HepG2 (cell line): Measurements from ENCODE around the gene FAM111A. TPM values are rescaled to one million over a fixed set of nuclear protein-coding genes. Genes with fewer than 3 reads are reported as not detected.
A peak's percentile ranks its signal among the peaks of the same experiment; 100 is the strongest.

ENCODE experiments used
- HMG20B ChIP-seq: conservative IDR thresholded peaks from 2 replicates; pipeline ENCODE4 v1.6.1; 2016; ENCODE audit warnings: missing genetic modification reagents, missing compliant biosample characterization
- KDM1A ChIP-seq: IDR thresholded peaks from 2 replicates; pipeline ENCODE4 v1.6.1; 2016; ENCODE audit warnings: missing compliant biosample characterization
- KDM2A ChIP-seq: sonication (generic); formaldehyde crosslinking; IDR thresholded peaks from 2 replicates; pipeline ENCODE4 v1.4.0; 2020; ENCODE audit warnings: low read depth, missing genetic modification reagents, borderline replicate concordance
- NBN ChIP-seq: fragments of 450-650 bp; conservative IDR thresholded peaks from 2 replicates; pipeline ENCODE4 v1.6.1; 2017
- NR2F2 ChIP-seq: IDR thresholded peaks from 2 replicates; pipeline ENCODE4 v1.6.1; 2012; ENCODE audit warnings: low read depth, inconsistent platforms, borderline replicate concordance
- REXO4 ChIP-seq: sonication (generic); formaldehyde crosslinking; IDR thresholded peaks from 2 replicates; pipeline ENCODE4 v1.8.0; 2022; ENCODE audit warnings: missing genetic modification reagents, mild to moderate bottlenecking, borderline replicate concordance
- SIN3B ChIP-seq: fragments of 150-350 bp; IDR thresholded peaks from 2 replicates; pipeline ENCODE4 v1.6.1; 2014; ENCODE audit warnings: low read length
- SP2 ChIP-seq: sonication (generic); formaldehyde crosslinking; IDR thresholded peaks from 2 replicates; pipeline ENCODE4 v1.5.1; 2020; ENCODE audit warnings: mild to moderate bottlenecking, missing genetic modification reagents
- TAF15 ChIP-seq: fragments of 200-400 bp; formaldehyde crosslinking; IDR thresholded peaks from one replicate; pipeline ENCODE4 v1.6.1; 2018; ENCODE audit warnings: mild to moderate bottlenecking, low read depth, low read length; ENCODE audit not compliant: poor library complexity, severe bottlenecking
- TBL1XR1 ChIP-seq: fragments of 150-350 bp; IDR thresholded peaks from 2 replicates; pipeline ENCODE4 v1.6.1; 2014; ENCODE audit warnings: borderline replicate concordance, low read length; ENCODE audit not compliant: partially characterized antibody
- ZNF224 ChIP-seq: sonication (generic); formaldehyde crosslinking; IDR thresholded peaks from 2 replicates; pipeline ENCODE4 v1.5.0; 2020; ENCODE audit warnings: mild to moderate bottlenecking, missing genetic modification reagents
- ZNF446 ChIP-seq: sonication (generic); formaldehyde crosslinking; IDR thresholded peaks from 2 replicates; pipeline ENCODE4 v1.5.0; 2020; ENCODE audit warnings: mild to moderate bottlenecking, missing genetic modification reagents
- ZNF703 ChIP-seq: sonication (generic); formaldehyde crosslinking; IDR thresholded peaks from 2 replicates; pipeline ENCODE4 v1.5.1; 2020; ENCODE audit warnings: missing genetic modification reagents, mild to moderate bottlenecking, moderate library complexity, borderline replicate concordance
- ZNF746 ChIP-seq: sonication (generic); formaldehyde crosslinking; IDR thresholded peaks from 2 replicates; pipeline ENCODE4 v1.8.0; 2022; ENCODE audit warnings: mild to moderate bottlenecking, missing genetic modification reagents
- ZNF788 ChIP-seq: sonication (generic); formaldehyde crosslinking; IDR thresholded peaks from 2 replicates; pipeline ENCODE4 v1.5.0; 2020; ENCODE audit warnings: mild to moderate bottlenecking, missing genetic modification reagents, borderline replicate concordance
- polyA plus RNA-seq, 8 experiments: library from polyadenylated mRNA; depleted of rRNA in 3 of 8; stranded (reverse) in 7 of 8; unstranded in 1 of 8; fragments of >200 nt; fragmentation: Illumina TruSeq in 4 of 8; extraction: Trizol in 4 of 8; gene quantifications; 2 replicates each; pipeline versions ENCODE4 v1.2.1 to v1.2.3, GENCODE V29; 2011 to 2016; ENCODE audit warnings: low read depth in 4 of 8, missing spikeins in 1 of 8, mixed read lengths in 1 of 8; ENCODE audit not compliant: insufficient read depth in 1 of 8
- total RNA-seq, 5 experiments: library from RNA; depleted of rRNA; stranded (reverse); fragments of >200 nt; fragmentation: Illumina TruSeq; extraction: Trizol; gene quantifications; 2 replicates each; pipeline ENCODE4 v1.2.3, GENCODE V29; 2016; ENCODE audit warnings: low read depth in 1 of 5
- TF ChIP-seq, protein P1 (sequence below): sonication (generic); formaldehyde crosslinking; IDR thresholded peaks from 2 replicates; pipeline ENCODE4 v1.4.0; 2020; ENCODE audit warnings: missing genetic modification reagents
- TF ChIP-seq, protein P2 (sequence below): sonication (generic); formaldehyde crosslinking; IDR thresholded peaks from 2 replicates; pipeline ENCODE4 v1.4.0; 2020; ENCODE audit warnings: missing genetic modification reagents
- TF ChIP-seq, protein P3 (sequence below), 2 experiments: sonication (generic) in 1 of 2; formaldehyde crosslinking in 1 of 2; IDR thresholded peaks; 2 replicates each; pipeline versions ENCODE4 v1.4.0 to v1.6.1; 2016 to 2020; ENCODE audit warnings: borderline replicate concordance in 1 of 2, low read depth in 1 of 2, mild to moderate bottlenecking in 1 of 2, missing genetic modification reagents in 1 of 2
- TF ChIP-seq, protein P4 (sequence below): sonication (generic); formaldehyde crosslinking; conservative IDR thresholded peaks from 2 replicates; pipeline ENCODE4 v1.4.0; 2020; ENCODE audit warnings: missing genetic modification reagents

The FAM111A gene
- total and polyA plus RNA-seq, 2 of the 13 experiments (the other 11 are each of a cell fraction or from before 2014, with no cell fraction given) = 3.2 to 13.5 TPM

DNA sequence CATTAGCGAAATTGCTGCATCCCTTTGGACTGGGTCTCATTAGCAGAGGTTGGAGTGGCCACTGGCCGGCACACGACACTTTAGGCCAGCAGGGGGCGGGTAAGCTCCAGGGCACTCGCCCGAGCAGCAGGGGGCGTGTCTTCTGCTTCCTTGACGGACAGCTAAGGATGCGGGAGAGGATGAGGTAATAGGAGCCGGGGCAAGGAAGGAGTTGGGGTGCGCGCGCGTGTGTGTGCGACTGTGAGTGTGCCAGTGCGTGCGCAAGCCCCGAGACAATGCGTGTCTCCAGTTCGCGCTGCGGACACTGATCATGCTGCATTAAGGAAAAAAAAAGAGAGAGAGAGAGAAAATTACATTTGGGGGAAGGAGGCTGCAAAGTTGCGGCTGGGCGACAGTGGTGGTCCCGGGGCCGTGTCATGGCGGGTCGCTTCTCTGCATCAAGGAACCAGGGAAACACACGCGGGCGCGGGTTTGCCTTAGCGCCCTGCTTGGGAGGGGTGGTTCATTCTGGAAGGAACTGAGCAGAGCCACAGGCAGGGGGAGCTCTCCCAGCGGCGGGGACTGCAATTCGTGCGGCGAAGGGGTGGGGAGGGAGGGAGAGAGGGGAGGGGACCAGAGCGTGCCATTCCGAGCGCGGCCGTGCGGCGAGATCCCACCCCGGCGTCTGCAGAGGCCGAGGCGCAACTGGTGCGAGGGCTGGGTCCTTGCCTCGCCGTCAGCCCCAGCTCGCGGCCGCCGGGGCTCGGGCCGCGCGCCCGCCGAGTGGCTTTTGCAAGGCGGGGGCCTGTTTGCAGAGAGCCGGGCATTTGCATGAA, 29.1 kb downstream of the FAM111A start, which contains the start of gene DTX4 (continued):
- no peak for TF ChIP-seq ZNF703
- TF ChIP-seq REXO4 = no peak
- TF ChIP-seq KDM2A (CRISPR knock-in tag) = peak; percentile 27; the same call in 1 of the 2 replicates
- no peak for TF ChIP-seq SIN3B
- TF ChIP-seq, protein P1, sequence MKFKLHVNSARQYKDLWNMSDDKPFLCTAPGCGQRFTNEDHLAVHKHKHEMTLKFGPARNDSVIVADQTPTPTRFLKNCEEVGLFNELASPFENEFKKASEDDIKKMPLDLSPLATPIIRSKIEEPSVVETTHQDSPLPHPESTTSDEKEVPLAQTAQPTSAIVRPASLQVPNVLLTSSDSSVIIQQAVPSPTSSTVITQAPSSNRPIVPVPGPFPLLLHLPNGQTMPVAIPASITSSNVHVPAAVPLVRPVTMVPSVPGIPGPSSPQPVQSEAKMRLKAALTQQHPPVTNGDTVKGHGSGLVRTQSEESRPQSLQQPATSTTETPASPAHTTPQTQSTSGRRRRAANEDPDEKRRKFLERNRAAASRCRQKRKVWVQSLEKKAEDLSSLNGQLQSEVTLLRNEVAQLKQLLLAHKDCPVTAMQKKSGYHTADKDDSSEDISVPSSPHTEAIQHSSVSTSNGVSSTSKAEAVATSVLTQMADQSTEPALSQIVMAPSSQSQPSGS (CRISPR knock-in tag) = peak; percentile 68; the same call in 1 of the 2 replicates
- TF ChIP-seq, protein P2, sequence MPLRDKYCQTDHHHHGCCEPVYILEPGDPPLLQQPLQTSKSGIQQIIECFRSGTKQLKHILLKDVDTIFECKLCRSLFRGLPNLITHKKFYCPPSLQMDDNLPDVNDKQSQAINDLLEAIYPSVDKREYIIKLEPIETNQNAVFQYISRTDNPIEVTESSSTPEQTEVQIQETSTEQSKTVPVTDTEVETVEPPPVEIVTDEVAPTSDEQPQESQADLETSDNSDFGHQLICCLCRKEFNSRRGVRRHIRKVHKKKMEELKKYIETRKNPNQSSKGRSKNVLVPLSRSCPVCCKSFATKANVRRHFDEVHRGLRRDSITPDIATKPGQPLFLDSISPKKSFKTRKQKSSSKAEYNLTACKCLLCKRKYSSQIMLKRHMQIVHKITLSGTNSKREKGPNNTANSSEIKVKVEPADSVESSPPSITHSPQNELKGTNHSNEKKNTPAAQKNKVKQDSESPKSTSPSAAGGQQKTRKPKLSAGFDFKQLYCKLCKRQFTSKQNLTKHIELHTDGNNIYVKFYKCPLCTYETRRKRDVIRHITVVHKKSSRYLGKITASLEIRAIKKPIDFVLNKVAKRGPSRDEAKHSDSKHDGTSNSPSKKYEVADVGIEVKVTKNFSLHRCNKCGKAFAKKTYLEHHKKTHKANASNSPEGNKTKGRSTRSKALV (CRISPR knock-in tag) = peak; percentile 82; the same call in 1 of the 2 replicates
- TF ChIP-seq TBL1XR1 = no peak
- 0 out of 2 replicates have a peak, but pooled peaks have one; percentile 59 for TF ChIP-seq ZNF788
- TF ChIP-seq ZNF446 (CRISPR knock-in tag) = peak; percentile 66; the same call in 1 of the 2 replicates
- TF ChIP-seq ZNF224 (CRISPR knock-in tag) = 0 out of 2 replicates have a peak, but pooled peaks have one; percentile 38
- TF ChIP-seq HMG20B (CRISPR knock-in tag) = no peak
- TF ChIP-seq, protein P3, sequence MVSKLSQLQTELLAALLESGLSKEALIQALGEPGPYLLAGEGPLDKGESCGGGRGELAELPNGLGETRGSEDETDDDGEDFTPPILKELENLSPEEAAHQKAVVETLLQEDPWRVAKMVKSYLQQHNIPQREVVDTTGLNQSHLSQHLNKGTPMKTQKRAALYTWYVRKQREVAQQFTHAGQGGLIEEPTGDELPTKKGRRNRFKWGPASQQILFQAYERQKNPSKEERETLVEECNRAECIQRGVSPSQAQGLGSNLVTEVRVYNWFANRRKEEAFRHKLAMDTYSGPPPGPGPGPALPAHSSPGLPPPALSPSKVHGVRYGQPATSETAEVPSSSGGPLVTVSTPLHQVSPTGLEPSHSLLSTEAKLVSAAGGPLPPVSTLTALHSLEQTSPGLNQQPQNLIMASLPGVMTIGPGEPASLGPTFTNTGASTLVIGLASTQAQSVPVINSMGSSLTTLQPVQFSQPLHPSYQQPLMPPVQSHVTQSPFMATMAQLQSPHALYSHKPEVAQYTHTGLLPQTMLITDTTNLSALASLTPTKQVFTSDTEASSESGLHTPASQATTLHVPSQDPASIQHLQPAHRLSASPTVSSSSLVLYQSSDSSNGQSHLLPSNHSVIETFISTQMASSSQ (IDR thresholded peaks at IDR 0.05; ENCODE audit: low read depth) = no peak
- TF ChIP-seq, protein P3 (CRISPR knock-in tag; IDR thresholded peaks at IDR 0.05; ENCODE audit: borderline replicate concordance) = no peak
- no peak for TF ChIP-seq NBN
- no peak for TF ChIP-seq KDM1A (CRISPR knock-in tag)
- peak; percentile 92 for TF ChIP-seq ZNF746 (CRISPR knock-in tag)
- no peak for TF ChIP-seq TAF15
- no peak for TF ChIP-seq NR2F2
- TF ChIP-seq SP2 (CRISPR knock-in tag) = no peak
- TF ChIP-seq, protein P4, sequence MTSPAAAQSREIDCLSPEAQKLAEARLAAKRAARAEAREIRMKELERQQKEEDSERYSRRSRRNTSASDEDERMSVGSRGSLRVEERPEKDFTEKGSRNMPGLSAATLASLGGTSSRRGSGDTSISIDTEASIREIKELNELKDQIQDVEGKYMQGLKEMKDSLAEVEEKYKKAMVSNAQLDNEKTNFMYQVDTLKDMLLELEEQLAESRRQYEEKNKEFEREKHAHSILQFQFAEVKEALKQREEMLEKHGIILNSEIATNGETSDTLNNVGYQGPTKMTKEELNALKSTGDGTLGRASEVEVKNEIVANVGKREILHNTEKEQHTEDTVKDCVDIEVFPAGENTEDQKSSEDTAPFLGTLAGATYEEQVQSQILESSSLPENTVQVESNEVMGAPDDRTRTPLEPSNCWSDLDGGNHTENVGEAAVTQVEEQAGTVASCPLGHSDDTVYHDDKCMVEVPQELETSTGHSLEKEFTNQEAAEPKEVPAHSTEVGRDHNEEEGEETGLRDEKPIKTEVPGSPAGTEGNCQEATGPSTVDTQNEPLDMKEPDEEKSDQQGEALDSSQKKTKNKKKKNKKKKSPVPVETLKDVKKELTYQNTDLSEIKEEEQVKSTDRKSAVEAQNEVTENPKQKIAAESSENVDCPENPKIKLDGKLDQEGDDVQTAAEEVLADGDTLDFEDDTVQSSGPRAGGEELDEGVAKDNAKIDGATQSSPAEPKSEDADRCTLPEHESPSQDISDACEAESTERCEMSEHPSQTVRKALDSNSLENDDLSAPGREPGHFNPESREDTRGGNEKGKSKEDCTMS (CRISPR knock-in tag) = no peak
